ENCODE data around the gene PDE10A.

GRCh38 chr6:165515963-165516624 lies 146.9 kb downstream of the PDE10A start:
- TF ChIP-seq POLR2A (IDR thresholded peaks at IDR 0.05) (no peak), CTCF (IDR thresholded peaks at IDR 0.05) (no peak)

All from ovary (tissue), 3 donors.